Activated CD4-positive, alpha-beta T cell treated with anti-CD3 and anti-CD28 coated beads, Interleukin-2, amount 10 ng/mL, durations not matched to agents 24 days and 14 days (primary cell): ENCODE data around the gene NSA2. TPM values are rescaled to one million over a fixed set of nuclear protein-coding genes. Genes with fewer than 3 reads are reported as not detected.

Experiments
- total RNA-seq: library from RNA; stranded (reverse); gene quantifications from 2 replicates; pipeline ENCODE4 v1.2.3, GENCODE V29; 2022

The NSA2 gene
- total RNA-seq, 1 donor from 2014 or later = 94.0 TPM

Other genes with a start within 250 kb of the NSA2 start
- gene ENC1, start 126.5 kb upstream of the NSA2 start, total RNA-seq = 1.2 and 2.0 TPM in 2 replicates
- gene HEXB, start 82.0 kb upstream of the NSA2 start, total RNA-seq = 60.7 and 61.2 TPM in 2 replicates
- 37.9 and 42.7 TPM in 2 replicates for gene GFM2, start 132 bp upstream of the NSA2 start, total RNA-seq
- 1.8 and 2.6 TPM in 2 replicates for gene FAM169A, start 99.1 kb downstream of the NSA2 start, total RNA-seq